GM18909 (cell line): Measurements from ENCODE around the gene PKNOX2.

ENCODE experiments used
- ATAC-seq: cut with Tn5 transposase; IDR thresholded peaks from one replicate; pipeline ENCODE4 v1.9.1; 2021; ENCODE audit warnings: mild to moderate bottlenecking; ENCODE audit not compliant: unreplicated experiment, poor library complexity

PKNOX2 gene

GRCh38 chr11:125451400-125452124, 287.0 kb downstream of the PKNOX2 start:
- ATAC-seq: peak; percentile 61

GRCh38 chr11:125452125-125452470, 287.5 kb downstream of the PKNOX2 start:
- ATAC-seq: no peak

GRCh38 chr11:125454047-125454446, 289.5 kb downstream of the PKNOX2 start:
- ATAC-seq: no peak

GRCh38 chr11:125455851-125456250, 291.3 kb downstream of the PKNOX2 start:
- ATAC-seq: no peak

- ATAC-seq: no peak
Measured at GRCh38 chr11:125457814-125458343, 293.3 kb downstream of the PKNOX2 start.

- no peak for ATAC-seq
Measured at GRCh38 chr11:125460275-125460674, 295.7 kb downstream of the PKNOX2 start.

GRCh38 chr11:125463590-125464269, 299.2 kb downstream of the PKNOX2 start:
- ATAC-seq: no peak

GRCh38 chr11:125464270-125464662, 299.7 kb downstream of the PKNOX2 start:
- ATAC-seq: no peak

- ATAC-seq: no peak
Measured at GRCh38 chr11:125464666-125465065, 300.1 kb downstream of the PKNOX2 start.

- no peak for ATAC-seq
Measured at GRCh38 chr11:125465255-125465654, 300.7 kb downstream of the PKNOX2 start.

- ATAC-seq: no peak
Measured at GRCh38 chr11:125465701-125466100, 301.1 kb downstream of the PKNOX2 start.

GRCh38 chr11:125468025-125468424, 303.5 kb downstream of the PKNOX2 start:
- ATAC-seq: no peak

GRCh38 chr11:125468852-125469251, 304.3 kb downstream of the PKNOX2 start:
- no peak for ATAC-seq

GRCh38 chr11:125470355-125470754, 305.8 kb downstream of the PKNOX2 start:
- ATAC-seq: no peak

- no peak for ATAC-seq
Measured at GRCh38 chr11:125476721-125477120, 312.2 kb downstream of the PKNOX2 start.

- no peak for ATAC-seq
Measured at GRCh38 chr11:125479137-125479536, 314.6 kb downstream of the PKNOX2 start.

GRCh38 chr11:125481531-125481930, 317.0 kb downstream of the PKNOX2 start:
- ATAC-seq: no peak
